Hepatocyte (in vitro differentiated cells): ENCODE measurements around the gene DKK2.

Source experiments
- EZH2 ChIP-seq: fragments of 200-600 bp; sonication (generic); IDR thresholded peaks from 2 replicates; pipeline ENCODE4 v1.6.1; 2016; ENCODE audit warnings: antibody characterized with exemption, mild to moderate bottlenecking, borderline replicate concordance
- TF ChIP-seq, protein P1 (sequence below): fragments of 200-600 bp; sonication (generic); IDR thresholded peaks from 2 replicates; pipeline ENCODE4 v1.5.1; 2016; ENCODE audit warnings: antibody characterized with exemption, mild to moderate bottlenecking; ENCODE audit not compliant: poor library complexity

DNA sequence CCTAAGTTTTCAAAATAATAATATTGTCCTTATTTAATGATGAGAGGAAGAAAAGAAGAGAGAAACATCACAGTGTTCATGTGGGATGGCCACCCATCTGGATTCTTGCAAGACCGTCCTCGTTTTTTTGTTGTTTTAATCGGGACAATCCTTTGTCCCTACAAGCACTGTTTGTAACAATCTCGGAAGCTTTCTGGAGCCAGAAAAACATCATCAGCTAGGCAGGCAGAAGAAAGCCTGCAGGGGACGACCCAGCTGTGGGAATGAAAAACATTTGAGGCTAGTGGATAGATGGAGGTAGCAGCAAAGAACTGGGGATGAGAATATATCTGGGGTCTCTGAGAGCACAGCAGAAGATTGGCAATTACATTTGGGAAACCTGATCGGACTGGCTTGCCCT, 105.6 kb downstream of the DKK2 start:
- TF ChIP-seq, protein P1, sequence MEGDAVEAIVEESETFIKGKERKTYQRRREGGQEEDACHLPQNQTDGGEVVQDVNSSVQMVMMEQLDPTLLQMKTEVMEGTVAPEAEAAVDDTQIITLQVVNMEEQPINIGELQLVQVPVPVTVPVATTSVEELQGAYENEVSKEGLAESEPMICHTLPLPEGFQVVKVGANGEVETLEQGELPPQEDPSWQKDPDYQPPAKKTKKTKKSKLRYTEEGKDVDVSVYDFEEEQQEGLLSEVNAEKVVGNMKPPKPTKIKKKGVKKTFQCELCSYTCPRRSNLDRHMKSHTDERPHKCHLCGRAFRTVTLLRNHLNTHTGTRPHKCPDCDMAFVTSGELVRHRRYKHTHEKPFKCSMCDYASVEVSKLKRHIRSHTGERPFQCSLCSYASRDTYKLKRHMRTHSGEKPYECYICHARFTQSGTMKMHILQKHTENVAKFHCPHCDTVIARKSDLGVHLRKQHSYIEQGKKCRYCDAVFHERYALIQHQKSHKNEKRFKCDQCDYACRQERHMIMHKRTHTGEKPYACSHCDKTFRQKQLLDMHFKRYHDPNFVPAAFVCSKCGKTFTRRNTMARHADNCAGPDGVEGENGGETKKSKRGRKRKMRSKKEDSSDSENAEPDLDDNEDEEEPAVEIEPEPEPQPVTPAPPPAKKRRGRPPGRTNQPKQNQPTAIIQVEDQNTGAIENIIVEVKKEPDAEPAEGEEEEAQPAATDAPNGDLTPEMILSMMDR, result no peak
- TF ChIP-seq EZH2, result no peak
